ENCODE results near the gene PLA2G3. TPM values are rescaled to one million over a fixed set of nuclear protein-coding genes. Genes with fewer than 3 reads are reported as not detected.
"Not testable (repeated sequence)": the region's sequence is repeated elsewhere in the genome, so short reads cannot be mapped to it uniquely, and the experiment has no call there.

The PLA2G3 gene
- polyA plus RNA-seq, 10 donors: not detected

DNA sequence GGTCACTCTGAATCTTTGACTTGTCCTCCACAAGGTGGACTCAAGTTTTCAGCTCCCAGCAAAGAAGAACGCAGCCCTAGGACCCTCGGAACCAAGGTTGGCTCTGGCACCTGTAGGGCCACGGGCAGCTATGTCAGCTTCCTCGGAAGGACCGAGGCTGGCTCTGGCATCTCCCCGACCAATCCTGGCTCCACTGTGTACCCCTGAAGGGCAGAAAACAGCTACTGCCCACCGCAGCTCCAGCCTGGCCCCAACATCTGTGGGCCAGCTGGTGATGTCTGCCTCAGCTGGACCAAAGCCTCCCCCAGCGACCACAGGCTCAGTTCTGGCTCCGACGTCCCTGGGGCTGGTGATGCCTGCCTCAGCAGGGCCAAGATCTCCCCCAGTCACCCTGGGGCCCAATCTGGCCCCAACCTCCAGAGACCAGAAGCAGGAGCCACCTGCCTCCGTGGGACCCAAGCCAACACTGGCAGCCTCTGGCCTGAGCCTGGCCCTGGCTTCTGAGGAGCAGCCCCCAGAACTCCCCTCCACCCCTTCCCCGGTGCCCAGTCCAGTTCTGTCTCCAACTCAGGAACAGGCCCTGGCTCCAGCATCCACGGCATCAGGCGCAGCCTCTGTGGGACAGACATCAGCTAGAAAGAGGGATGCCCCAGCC is 15.4 kb downstream of the PLA2G3 start:
- no peak for DNase-seq

DNA sequence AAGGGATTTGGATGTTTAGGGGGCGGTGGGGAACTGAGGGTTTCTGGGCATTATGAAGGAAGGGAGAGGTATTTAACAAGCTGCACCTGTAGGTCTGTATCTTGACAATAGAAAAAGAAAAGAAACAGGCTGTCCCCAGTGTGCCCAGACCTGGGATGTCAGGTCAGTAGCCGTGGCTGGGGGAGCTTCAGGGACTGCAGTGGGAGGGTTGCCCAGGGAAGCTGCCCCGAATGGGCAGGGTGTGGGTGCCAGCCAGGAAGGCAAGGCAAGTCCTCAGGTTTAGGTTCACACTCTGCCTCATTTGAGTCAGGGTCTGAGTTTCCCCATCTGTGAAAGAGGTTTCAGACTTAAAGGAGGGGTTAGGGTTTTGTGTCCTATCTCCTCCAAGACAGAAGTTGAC is 16.0 kb downstream of the PLA2G3 start:
- no peak for DNase-seq

DNA sequence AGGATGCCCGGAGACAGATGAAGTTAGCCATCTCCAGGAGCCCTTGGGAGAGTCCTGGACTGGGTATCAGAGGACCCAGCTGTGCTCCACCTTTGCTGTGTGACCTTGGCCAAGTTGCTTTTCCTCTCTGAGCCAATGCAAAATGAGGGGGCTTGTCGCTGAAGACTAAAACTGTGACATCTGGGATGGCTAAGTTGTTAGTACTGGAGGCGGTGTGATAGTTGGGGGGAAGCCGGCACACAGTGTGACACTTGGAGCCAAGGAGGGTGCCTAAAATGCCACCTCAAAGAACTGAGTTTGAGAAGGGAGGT is 17.1 kb downstream of the PLA2G3 start:
- no peak for DNase-seq

DNA sequence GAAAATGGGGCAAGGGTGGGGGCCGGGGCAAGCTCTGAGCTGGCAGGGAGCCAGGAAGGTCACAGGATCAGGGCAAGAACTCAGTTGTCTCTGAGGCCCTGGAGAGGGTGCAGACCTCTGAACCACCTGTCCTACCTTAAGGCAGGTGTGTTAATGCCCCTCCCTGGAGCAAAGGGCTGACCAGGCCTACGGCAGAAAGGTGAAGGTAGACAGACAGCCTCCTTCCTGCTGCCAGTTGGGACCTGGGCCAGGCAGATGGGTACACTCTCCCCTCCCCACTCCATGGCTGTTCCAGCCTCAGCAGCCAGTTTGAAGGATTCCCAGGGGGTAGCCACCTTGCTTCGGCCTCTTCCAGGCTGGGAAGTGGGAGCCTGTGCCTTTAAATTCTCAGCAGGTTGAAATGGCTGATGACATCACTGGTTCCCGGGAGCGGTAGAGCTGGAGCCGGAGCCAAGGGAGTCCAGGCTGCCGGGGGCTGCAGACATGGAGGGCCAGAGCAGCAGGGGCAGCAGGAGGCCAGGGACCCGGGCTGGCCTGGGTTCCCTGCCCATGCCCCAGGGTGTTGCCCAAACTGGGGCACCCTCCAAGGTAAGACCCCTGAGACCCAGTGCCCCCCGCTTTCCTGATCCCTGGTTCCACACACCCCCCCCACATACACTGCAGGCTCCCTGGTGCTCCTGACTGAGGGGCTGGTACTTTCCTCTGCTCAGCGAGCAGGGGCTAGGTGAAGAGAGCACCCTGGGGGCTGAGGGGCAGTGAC is 17.6 kb downstream of the PLA2G3 start, which contains the start of gene INPP5J:
TSS of gene INPP5J (plus strand) at position 435 of the 760 bp plus-strand sequence. CDS start at position 484, 49 bp downstream.
- DNase-seq: peak in 1 of 3 donors; percentile 55

DNA sequence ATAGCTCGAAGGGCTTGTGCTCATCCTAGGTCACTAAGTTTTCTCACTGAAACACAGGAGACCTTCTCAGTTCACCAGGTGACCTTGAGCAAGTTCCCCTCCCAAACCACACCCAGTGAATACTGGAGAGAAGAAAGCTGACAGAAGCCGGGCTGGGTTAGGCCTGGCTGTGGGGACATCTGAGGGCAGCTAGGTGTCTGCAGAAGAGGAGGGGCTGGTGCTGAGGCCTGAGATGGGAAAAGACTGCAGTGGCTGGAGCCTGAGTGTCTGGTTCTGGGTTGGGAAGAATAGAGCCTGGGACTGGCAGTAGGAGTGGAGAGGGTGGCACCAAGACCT is 18.1 kb downstream of the PLA2G3 start:
- no peak for DNase-seq

DNA sequence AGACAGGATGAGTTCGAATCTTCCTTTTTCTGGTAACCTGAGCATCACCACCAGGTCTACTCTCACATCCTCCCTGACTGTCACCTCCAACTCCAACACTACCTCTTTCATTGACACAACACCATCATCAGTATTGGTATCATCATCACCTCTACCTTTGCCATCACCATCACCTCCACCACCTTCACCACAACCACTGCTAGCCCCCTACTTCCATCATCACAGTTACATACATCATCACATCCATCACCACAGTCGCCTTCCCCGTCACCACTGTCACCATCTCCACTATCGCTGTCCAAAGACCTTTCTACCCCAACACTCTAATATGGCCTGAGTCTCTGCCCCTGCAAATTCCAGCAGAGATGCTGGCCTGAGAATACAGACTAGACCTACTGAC is 18.9 kb downstream of the PLA2G3 start:
- DNase-seq: no peak

DNA sequence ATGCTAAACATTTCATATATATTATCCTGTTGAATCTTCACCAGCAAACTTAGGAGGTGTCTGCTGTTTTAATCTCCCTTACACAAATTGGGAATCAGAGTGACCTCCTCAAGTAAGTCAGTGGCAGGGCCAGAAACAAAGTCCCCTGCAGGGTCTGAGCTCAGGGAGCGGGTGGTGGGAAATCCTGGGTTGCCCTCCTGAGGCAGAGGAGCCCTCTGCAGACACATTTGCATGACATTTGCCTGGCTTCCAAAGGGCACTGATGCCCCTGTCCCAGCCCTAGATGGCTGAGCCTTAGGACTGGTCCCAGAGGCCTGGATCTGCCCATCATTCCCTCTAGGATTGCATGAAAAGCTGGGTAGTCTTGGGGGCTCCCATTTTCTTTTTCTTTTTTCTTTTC is 19.7 kb downstream of the PLA2G3 start:
- no peak for DNase-seq

DNA sequence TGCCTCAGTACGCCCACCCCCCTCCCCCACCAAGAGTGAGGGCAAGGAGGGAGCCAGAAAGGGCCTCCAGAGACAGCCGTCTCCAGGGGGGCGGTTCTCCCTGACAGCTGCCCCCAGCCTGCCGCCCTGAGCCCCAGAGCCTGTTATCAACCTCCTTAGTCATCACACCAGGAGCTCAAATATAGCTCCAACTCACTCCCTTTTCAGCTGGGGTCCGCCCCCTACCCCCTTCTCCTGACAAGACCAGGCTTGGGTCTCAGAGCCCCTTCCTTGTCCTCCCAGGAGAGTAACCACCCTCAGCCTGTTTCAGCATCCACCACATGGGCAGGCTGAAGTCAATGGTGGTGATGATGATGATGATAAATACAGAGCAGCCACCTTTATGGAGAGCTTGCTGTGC is 20.1 kb downstream of the PLA2G3 start:
- no peak for DNase-seq

DNA sequence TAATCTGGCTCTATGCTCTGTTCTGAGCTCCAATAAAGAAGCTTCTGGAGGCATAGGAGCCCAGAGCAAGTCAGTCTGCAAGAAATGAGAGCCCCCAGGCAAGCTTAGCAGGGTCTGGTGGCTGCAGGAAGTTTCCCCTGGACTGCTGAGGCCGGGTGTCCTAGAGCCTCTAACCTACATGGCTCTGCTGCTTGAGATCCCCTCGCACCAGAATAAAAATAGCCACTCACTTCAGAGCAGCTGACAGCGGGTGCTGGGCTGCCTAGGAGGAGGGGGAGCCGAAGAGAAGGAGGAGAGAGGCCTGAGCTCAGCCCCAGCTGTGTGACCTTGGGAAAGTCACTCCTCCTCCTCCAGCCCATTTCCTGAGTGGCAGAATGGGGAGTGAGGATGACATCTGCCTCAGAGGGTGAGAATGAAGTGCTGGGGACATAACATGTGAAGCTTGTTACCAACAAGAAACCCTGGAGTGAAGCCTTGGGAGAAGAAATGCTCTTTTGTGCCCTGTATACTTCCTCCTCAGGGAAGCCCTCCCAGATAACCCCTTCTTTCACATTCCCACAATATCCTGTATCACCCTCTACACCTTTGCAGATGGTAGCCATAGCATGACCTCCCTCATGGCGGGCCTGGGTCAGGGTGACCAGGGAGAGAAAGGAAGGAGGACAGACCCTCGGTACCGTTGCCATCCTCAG is 21.1 kb downstream of the PLA2G3 start:
- DNase-seq: no peak

DNA sequence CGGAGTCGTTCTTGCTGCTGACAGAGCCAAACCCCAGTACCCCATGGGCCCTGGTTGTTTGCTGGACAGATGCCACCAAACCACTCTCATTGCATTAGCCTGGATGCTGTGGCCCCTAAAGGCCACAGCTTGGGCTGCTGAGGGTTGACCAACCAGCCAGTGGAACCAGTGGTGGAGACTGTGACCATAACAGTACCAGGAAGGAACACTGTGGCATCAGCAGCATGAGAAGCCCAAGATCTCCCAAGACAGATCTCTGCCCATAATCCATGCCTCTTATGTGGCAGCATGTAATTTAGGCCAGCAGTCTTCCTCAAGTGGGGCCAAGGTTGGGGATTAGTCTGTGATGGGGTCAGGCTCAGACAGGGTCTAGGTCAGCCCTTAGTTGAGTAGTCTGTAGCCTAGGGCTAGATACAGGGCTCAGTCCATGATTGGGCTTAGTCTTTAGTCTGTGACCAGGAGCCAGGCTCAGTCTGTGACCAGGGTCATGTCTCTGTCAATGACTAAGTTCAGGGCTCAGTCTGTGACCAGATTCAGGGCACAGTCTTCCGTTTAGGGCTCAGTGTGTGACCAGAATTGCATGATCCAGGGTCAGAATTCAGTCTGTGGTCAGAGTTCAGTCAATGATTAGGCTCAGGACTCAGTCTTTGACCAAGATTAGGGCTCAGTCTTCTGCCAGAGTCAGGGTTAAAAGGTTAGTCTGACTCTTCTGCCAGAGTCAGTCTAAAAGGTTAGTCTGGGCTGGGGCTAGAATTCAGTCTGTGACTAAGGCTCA is 22.1 kb downstream of the PLA2G3 start:
- DNase-seq: no peak

DNA sequence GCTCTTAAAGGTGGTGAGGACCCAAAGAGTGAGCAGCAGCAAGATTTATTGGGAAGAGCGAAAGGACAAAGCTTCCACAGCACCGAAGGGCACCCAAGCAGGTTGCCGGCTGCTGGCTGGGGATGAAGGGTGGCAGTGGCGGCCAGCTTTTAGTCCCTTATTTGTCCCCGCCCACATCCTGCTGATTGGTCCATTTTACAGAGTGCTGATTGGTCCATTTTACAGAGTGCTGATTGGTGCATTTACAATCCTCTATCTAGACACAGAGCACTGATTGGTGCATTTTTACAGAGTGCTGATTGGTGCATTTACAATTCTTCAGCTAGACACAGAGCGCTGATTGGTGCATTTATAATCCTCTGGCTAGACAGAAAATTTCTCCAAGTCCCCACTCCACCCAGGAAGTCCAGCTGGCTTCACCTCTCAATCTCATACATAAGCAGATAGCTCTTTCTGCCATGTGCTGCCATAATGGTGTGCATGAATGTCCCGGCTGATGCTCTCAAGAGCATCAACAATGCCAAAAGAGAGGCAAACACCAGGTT is 27.7 kb downstream of the PLA2G3 start:
- not testable (repeated sequence) for DNase-seq

DNA sequence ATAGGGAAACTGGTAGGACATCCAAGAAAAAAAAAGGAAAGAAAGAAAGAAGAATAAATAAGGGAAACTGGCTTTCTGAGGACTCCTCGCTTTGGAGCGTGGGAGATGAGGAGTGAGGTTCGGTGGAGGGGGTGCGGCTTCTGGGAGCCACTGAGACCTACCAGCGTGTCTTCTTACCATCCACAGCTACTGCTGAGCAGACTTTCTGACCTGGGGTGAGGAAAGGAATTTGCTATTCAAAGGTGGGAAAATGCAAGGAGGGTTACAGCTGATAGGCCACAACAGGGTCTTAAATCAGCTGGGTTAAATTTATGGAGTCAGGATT is 32.5 kb downstream of the PLA2G3 start:
- DNase-seq: no peak

DNA sequence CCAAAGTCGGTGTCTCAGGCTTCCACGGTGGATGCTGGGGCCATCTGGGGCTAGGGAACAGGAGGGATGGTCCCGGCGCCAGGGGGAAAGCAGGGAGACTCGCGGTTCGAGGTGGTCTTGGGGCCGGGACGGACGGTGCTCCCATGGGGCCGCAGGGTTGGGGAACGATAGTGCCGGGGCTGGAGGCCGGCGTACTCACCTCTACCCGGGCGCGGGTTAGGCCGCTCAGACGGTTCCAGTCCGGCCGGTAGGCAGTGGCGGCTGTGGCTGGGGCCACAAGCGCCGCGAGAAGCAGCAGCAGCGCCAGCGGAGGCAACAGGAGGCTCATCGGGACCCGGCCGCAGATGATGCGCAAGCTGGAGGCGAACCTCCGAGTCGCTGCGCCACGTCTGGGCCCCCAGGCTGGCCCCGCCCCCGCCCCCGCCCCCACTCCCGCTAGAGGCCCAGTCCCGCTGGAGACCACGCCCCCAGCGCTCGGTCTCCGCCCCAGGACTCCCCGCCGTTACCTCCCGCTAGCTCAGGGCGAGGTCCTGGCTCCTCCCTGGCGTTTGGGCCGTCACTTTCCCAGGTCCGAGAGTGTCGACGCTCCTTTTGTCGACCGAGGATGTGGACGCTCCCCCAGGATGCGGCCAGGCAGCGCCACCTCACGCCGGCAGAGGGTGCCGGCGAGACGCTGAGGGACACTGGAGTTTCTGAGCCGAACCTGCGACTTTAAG is 33.0 kb downstream of the PLA2G3 start, which contains the start of gene SELENOM:
TSS of gene SELENOM (minus strand) at position 391 of the 716 bp plus-strand sequence. CDS start at position 328, 63 bp downstream.
- peak; percentile 95 to 98 (median 97) for DNase-seq

DNA sequence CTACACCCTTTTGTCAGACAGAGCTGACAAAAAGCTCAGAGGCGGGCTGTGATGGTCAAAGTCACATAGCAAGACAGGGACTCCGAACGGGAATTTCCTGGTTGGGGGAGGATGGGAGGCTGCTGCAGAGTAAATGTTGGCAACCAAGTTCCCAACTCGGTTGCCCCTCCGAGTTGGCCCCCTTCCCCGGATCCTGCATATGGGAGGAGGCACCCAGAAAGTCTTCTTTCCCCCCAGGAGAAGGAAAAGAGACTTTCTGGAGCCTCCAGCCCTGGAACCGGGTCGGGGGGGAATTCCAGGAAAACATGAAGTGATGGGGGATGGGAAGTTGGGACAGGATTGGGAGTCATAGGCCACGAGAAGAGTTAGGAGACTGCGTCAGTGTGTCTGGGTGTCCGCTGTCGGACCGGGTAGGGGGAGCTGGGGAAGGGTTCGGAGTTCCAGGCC is 33.6 kb downstream of the PLA2G3 start:
- DNase-seq: no peak

DNA sequence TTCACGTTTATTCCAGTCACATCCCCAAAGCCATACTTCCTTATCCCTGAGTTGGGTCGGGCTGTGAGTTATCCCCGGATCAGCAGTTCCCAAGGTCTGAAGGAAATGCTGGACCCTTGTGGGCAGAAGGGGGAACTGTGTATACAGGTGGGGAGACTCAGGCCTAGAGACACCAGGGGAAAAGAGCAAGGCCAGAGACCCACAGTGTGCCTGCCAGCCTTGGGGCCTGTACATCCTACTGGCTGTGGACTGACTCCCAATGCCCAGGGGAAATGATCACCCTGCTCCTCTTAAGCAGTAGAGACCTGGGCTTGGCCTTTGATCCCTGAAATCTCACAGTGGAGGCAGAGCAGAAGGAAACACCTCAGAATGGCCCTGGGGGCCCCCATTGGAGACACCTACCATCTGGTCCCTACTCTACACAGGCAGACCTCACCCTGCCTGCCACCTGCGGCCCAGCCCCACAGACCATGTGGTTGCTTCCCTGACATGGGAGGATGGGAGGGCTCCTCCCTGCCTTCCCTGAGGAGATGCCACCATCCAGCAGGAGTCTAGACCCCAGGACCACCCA is 34.2 kb downstream of the PLA2G3 start:
- peak in 1 of 3 donors; percentile 41 for DNase-seq

DNA sequence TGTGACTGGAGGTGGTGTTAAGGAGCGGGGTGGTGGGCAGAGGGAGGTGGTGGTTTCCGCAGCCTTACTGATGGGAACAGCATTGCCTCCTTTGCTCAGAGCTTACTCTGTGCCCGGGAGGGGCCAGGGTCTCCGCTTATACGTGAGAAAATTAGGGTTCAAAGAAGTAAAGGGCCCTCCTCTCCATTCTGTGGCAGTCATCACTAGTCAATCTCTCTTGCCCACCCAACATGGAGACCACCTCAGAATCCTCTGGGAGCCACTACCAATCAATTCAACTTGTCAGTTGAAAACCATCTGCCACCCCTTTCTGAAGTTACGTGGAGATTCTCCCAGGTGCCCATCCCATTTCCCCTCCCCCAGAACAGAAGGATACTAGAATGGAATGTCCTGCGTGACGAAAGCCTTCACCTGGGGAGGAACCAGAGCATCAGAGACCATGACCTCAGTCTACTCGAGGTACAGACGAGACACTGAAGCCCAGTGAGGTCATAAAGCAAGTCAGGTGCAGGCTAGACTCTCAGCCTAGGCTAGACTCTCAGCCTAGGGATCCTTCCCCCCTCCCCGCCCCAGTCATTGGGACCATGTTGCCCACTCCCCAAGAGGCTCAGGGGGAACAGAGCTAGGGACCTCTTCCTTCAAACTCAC is 34.9 kb downstream of the PLA2G3 start:
- DNase-seq: no peak

DNA sequence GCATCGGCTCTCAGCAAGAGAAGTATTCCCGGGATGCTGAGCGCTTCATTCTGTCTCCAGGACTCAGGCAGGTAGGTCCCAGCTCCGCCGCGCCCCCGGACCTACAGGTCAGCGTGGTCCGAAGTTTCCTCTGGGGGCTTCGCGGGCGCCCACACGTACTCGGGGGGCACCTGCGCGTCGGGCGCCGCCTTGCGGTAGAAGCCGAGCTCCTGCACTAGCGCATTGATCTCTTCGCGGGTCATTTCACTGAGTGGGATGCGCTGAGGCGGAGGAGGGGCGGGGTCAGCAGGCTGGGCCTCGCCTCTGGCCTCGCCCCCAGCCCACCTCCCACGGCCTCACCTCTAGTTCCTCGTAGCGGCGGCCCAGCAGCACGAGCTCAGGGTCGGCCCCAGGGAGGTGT is 35.4 kb downstream of the PLA2G3 start:
- peak in 1 of 3 donors; percentile 63 for DNase-seq

DNA sequence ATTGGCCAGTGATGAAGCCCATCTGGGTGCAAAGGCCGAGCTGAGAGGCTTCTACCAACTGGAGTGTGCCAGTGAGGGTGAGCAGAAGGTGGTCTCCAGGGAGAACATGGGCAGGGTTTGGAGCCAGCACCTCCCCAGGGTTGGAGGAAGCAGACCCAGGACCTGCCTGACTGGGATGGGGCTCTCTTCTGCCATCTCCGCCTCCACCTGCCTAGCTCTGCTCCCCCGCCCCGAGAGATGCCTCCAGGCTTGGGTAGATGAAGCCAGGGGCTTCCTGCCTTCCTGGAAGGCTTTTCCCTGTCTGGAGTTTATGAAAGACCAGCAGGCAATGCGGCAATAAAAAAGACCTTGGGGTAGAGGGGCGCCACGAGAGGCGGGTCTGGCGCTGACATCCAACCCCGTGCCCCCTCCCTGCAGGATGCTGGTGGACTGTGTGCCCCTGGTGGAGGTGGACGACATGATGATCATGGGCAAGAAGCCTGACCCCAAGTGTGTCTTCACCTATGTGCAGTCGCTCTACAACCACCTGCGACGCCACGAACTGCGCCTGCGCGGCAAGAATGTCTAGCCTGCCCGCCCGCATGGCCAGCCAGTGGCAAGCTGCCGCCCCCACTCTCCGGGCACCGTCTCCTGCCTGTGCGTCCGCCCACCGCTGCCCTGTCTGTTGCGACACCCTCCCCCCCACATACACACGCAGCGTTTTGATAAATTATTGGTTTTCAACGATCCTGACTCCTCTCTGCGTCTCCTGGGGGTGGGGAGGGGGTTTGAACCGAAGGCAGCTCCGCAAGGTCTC is 36.2 kb downstream of the PLA2G3 start:
- DNase-seq: peak in 1 of 3 donors; percentile 34

DNA sequence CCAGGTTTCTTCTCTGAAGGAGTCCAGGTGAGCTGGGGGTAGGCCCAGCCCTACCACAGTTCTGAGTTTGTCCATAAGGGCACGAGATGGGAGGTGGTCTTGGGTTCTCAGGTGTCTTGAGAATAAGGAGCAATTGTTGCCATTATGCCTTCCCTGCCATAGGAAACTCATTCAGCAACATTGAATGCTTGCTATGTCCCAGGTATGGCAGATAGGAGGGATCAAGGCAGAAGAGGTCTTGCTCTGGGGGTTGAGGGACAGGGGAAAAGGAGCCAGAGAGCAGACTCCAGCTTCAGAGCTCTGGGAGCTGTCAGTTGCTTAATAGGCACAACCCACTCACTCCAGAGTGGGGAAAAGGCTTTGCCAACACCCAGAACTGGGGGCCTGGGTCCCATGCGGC is 37.2 kb downstream of the PLA2G3 start:
- DNase-seq: no peak
